Esophagus squamous epithelium (tissue), 5 donors: ENCODE data around the gene ZNF346. TPM values are rescaled to one million over a fixed set of nuclear protein-coding genes. Genes with fewer than 3 reads are reported as not detected.

Experiments
- DNase-seq: peaks from one replicate; lab custom pipeline; 2025; lab: John Stamatoyannopoulos, UW
- H3K27ac ChIP-seq, 4 donors: fragments of 200-600 bp; sonication (generic); one replicate each; pipeline ENCODE4 v1.5.1; 2016 to 2019; ENCODE audit warnings: mild to moderate bottlenecking in 1 of 4
- H3K27me3 ChIP-seq, 4 donors: fragments of 200-600 bp; sonication (generic); 1 replicate in 3 of 4; 2 replicates in 1 of 4; pipeline versions ENCODE4 v1.5.1 to v1.6.0; 2017 to 2021; ENCODE audit warnings: antibody characterized with exemption in 1 of 4
- H3K36me3 ChIP-seq, 3 donors: fragments of 200-600 bp; sonication (generic); one replicate each; pipeline ENCODE4 v1.5.1; 2016 to 2019
- H3K4me1 ChIP-seq, 3 donors: fragments of 200-600 bp; sonication (generic); one replicate each; pipeline ENCODE4 v1.5.1; 2017 to 2019
- H3K4me3 ChIP-seq, 4 donors: fragments of 200-600 bp; sonication (generic); 1 replicate in 3 of 4; 2 replicates in 1 of 4; pipeline ENCODE4 v1.5.1; 2016 to 2019; ENCODE audit warnings: mild to moderate bottlenecking in 2 of 4, moderate library complexity in 1 of 4
- H3K9me3 ChIP-seq, 3 donors: fragments of 200-600 bp; sonication (generic); one replicate each; pipeline ENCODE4 v1.5.1; 2016 to 2019
- POLR2A ChIP-seq, 4 donors: fragments of 450-650 bp; IDR thresholded peaks; one replicate each; pipeline ENCODE4 v1.6.1; 2017; ENCODE audit warnings: antibody characterized with exemption in 4 of 4, mild to moderate bottlenecking in 4 of 4, moderate library complexity in 3 of 4
- WGBS, 2 donors: methylation state at CpG; one replicate each; pipeline ENCODE4 v1.1.5; 2018; 5-methylcytosine and 5-hydroxymethylcytosine counted together
- intact Hi-C: fragments of 100-400 bp; cut with DNase I; formaldehyde crosslinking; loops from one replicate; pipeline ENCODE4 v1.15.0; 2022
- total RNA-seq, 4 donors: library from RNA; depleted of rRNA; stranded (reverse); fragments of >200 nt; gene quantifications; one replicate each; pipeline ENCODE4 v1.1.0, GENCODE V29; 2016
- TF ChIP-seq, protein P1 (sequence below), 6 experiments: fragments of 450-650 bp in 4 of 6; fragments of 200-600 bp in 2 of 6; sonication (generic) in 2 of 6; IDR thresholded peaks; one replicate each; pipeline ENCODE4 v1.5.1; 2016 to 2019; ENCODE audit warnings: antibody characterized with exemption in 6 of 6, mild to moderate bottlenecking in 4 of 6, moderate library complexity in 4 of 6
- donor health status: DM: yes; HTN: yes; CAD: no.

ZNF346 gene
- total RNA-seq, 4 donors from 2014 or later: 11.4 to 17.0 (median 13.3) TPM

DNA sequence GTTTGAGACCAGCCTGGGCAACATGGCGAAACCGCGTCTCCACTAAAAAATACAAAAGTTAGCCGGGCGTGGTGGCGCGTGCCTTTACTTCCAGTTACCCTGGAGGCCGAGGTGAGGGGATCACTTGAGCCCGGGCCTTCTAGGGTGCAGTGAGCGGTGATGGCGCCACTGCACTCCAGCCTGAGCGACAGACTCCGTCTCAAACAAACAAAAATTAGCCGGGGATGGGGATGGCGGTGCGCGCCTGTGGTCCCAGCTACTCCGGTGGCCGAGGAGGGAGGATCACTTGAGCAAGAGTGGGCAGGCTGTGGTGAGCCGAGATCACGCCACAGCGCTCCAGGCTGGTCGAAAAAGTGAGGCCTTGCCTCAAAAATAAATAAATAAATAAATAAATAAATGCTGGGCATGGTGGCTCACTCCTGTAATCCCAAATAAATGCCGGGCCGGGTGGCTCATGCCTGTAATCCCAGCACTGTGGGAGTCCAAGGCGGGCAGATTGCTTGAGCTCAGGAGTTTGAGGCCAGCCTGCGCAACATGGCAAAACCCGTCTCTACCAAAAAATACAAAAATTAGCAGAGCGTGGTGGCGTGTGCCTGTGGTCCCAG lies 95.0 kb downstream of the ZNF346 start:
- peaks cover 0 to 32% (median 14%) of the 10 kb centered on the region in 3 donors for H3K4me1 ChIP-seq
- TF ChIP-seq, protein P1, sequence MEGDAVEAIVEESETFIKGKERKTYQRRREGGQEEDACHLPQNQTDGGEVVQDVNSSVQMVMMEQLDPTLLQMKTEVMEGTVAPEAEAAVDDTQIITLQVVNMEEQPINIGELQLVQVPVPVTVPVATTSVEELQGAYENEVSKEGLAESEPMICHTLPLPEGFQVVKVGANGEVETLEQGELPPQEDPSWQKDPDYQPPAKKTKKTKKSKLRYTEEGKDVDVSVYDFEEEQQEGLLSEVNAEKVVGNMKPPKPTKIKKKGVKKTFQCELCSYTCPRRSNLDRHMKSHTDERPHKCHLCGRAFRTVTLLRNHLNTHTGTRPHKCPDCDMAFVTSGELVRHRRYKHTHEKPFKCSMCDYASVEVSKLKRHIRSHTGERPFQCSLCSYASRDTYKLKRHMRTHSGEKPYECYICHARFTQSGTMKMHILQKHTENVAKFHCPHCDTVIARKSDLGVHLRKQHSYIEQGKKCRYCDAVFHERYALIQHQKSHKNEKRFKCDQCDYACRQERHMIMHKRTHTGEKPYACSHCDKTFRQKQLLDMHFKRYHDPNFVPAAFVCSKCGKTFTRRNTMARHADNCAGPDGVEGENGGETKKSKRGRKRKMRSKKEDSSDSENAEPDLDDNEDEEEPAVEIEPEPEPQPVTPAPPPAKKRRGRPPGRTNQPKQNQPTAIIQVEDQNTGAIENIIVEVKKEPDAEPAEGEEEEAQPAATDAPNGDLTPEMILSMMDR (IDR thresholded peaks at IDR 0.05): no peak
- TF ChIP-seq POLR2A (IDR thresholded peaks at IDR 0.05): no peak
- H3K4me3 ChIP-seq: no peak overlapping the region
- H3K27ac ChIP-seq: peak overlapping the region in 2 of 4 donors; percentile 39 to 80
- no peaks in the 10 kb centered on the region for H3K36me3 ChIP-seq
- intact Hi-C loops: no loop called here
- DNase-seq: no peak
- 96 to 97% methylated on average over 23 to 26 of the region's 30 CpGs for WGBS, 2 donors
- H3K9me3 ChIP-seq: no peaks in the 10 kb centered on the region
- no peaks in the 10 kb centered on the region for H3K27me3 ChIP-seq

DNA sequence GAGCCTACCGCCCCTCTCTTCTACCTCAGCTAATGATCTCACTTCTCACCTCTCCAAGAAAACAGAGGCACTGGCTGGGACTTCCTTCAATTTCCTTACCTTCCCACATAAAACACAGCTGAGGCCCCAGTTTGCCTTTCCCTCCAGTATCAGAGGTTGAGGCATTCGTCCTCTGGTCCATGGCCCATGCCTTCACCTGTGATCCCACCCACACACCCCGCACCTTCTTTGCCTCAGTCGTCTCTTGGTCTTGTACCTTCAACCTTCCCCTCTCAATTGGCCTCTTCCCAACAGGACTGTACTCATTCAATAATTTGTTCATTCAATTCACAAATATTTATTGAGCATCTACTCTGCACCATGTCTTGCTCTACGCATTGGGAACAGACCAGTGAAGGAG lies 100.1 kb downstream of the ZNF346 start:
- Histone ChIP-seq H3K27me3 (no peaks in the 10 kb centered on the region), H3K4me1 (no peaks in the 10 kb centered on the region), H3K27ac (no peak overlapping the region), H3K36me3 (no peaks in the 10 kb centered on the region), H3K4me3 (no peak overlapping the region), H3K9me3 (no peaks in the 10 kb centered on the region)
- intact Hi-C loops: no loop called here
- TF ChIP-seq, protein P1 (IDR thresholded peaks at IDR 0.05): no peak
- no peak for TF ChIP-seq POLR2A (IDR thresholded peaks at IDR 0.05)
- 91 to 93% methylated on average over 5 of the region's 5 CpGs for WGBS, 2 donors
- no peak for DNase-seq

DNA sequence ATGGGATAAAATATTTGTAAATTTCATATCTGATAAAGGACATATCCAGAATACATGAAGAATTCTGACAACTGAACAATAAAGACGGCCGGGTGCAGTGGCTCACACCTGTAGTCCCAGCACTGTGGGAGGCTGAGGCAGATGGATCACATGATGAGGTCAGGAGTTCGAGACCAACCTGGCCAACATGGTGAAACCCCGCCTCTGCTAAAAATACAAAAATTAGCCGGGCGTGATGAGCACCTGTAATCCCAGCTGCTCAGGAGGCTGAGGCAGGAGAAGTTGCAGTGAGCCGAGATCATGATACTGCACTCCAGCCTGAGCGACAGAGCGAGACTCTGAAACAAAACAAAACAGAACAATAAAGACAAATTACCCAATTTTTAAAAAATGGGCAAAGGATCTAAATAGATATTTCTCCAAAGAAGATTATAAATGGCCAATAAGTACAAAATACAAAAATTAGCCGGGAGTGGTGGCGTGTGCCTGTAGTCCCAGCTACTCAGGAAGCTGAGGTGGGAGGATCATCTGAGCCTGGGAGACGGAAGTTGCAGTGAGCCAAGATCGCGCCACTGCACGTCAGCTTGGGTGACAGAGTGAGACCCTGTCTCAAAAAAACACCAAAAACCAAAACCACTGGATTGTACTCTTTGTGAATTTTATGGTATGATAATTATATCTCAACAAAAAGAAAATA lies 101.4 kb downstream of the ZNF346 start:
- no peaks in the 10 kb centered on the region for H3K9me3 ChIP-seq
- TF ChIP-seq, protein P1 (IDR thresholded peaks at IDR 0.05): no peak
- TF ChIP-seq POLR2A (IDR thresholded peaks at IDR 0.05): no peak
- intact Hi-C loops: no loop called here
- DNase-seq: no peak
- H3K27ac ChIP-seq: no peak overlapping the region
- H3K4me3 ChIP-seq: no peak overlapping the region
- H3K36me3 ChIP-seq: no peaks in the 10 kb centered on the region
- H3K4me1 ChIP-seq: peaks cover 0 to 4% (median 0%) of the 10 kb centered on the region in 3 donors
- WGBS, 2 donors: 74 to 77% methylated on average over 15 of the region's 15 CpGs
- no peaks in the 10 kb centered on the region for H3K27me3 ChIP-seq

DNA sequence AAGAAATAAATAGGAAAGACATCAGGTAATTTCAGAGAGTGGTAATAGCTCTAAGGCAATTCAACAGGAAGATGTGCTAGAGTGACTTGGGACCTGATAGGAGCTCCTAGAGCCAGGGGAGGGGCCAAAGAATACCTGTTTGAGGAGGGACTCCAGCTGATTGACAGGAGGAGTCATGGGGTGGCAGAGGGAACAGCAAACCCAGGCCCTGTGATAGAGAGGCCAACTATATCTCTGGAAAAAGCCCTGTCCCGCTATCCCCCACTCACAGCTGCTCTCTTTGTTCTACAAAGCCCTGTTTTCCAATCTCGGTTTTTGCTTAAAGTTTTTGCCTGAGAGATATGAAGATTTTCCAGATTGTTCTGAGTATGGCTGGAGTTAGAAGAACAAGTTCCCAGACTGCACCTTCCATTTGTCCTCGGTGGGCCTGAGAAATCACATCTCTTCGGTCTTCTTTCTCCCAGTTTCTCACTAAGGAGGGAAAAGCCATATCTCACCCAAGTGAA lies 102.0 kb downstream of the ZNF346 start:
- no peaks in the 10 kb centered on the region for H3K9me3 ChIP-seq
- no peaks in the 10 kb centered on the region for H3K36me3 ChIP-seq
- TF ChIP-seq POLR2A (IDR thresholded peaks at IDR 0.05): no peak
- TF ChIP-seq, protein P1 (IDR thresholded peaks at IDR 0.05): no peak
- H3K27ac ChIP-seq: no peak overlapping the region
- no peaks in the 10 kb centered on the region for H3K27me3 ChIP-seq
- no peak overlapping the region for H3K4me3 ChIP-seq
- 87 to 88% methylated on average over 4 of the region's 4 CpGs for WGBS, 2 donors
- DNase-seq: no peak
- peaks cover 0 to 4% (median 0%) of the 10 kb centered on the region in 3 donors for H3K4me1 ChIP-seq
- intact Hi-C loops: no loop called here

DNA sequence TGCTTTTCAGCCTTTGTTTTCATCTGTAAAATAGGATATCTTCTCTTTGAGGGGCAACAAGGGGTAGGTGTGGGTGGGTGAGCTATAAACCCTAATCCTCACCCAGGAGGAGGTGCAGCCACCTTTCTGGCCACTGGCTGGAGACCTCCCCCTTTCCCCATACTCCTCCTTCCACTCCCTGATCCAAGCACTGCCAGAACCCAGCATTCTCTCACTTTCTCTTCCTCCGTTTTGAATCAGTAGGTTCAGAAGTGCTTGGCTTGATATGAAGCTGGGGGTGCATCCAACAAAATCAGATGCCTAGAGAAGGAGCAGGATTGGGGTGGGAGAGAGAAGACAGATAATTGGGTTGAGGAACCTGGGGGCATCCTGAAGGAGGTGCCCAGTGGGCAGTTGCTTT lies 104.3 kb downstream of the ZNF346 start:
- Histone ChIP-seq H3K27ac (no peak overlapping the region), H3K36me3 (no peaks in the 10 kb centered on the region), H3K9me3 (no peaks in the 10 kb centered on the region), H3K4me1 (peaks cover 0 to 7% (median 4%) of the 10 kb centered on the region in 3 donors), H3K4me3 (no peak overlapping the region), H3K27me3 (no peaks in the 10 kb centered on the region)
- intact Hi-C loops: no loop called here
- 67 to 71% methylated on average over 1 of the region's 1 CpG for WGBS, 2 donors
- DNase-seq: no peak
- TF ChIP-seq POLR2A (IDR thresholded peaks at IDR 0.05): no peak
- TF ChIP-seq, protein P1 (IDR thresholded peaks at IDR 0.05): no peak
